ENCODE measurements around the gene KCNG2. TPM values are rescaled to one million over a fixed set of nuclear protein-coding genes. Genes with fewer than 3 reads are reported as not detected.

KCNG2 gene
- total and polyA plus RNA-seq, 2 experiments from 2014 or later, result 0.15 TPM; not detected in 1

DNA sequence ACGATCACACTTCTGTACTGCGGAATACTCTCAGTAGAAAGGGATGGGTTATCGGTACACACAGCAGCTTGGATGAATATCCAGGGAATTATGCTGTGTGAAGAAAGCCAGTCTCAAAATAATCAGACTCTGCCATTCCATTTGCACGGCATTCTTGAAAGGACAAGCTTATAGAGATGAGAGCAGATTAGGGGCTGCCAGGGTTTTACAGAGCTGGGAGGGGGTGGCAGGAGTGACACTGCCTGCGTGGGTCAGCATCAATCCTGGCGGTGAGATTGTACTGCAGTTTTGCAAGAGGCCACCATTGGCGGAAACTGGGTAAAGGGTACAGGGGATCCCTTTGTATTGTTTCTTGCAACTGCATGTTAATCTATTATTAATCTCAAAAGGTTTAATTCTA is 16.6 kb downstream of the KCNG2 start:
- Histone ChIP-seq H3K27me3 (no peaks in the 10 kb centered on the region), H3K27ac (no peak overlapping the region), H3K9me3 (ENCODE audit: low read depth) (no peaks in the 10 kb centered on the region), H3K4me1 (ENCODE audit: low read depth) (no peaks in the 10 kb centered on the region), H3K36me3 (no peaks in the 10 kb centered on the region), H3K4me3 (no peak overlapping the region)
- TF ChIP-seq CTCF (IDR thresholded peaks at IDR 0.05; ENCODE audit: low read depth, low read length), result no peak
- DNase-seq (ENCODE audit: low read depth in 1 of 2, low spot score in 1 of 2), result no peak

DNA sequence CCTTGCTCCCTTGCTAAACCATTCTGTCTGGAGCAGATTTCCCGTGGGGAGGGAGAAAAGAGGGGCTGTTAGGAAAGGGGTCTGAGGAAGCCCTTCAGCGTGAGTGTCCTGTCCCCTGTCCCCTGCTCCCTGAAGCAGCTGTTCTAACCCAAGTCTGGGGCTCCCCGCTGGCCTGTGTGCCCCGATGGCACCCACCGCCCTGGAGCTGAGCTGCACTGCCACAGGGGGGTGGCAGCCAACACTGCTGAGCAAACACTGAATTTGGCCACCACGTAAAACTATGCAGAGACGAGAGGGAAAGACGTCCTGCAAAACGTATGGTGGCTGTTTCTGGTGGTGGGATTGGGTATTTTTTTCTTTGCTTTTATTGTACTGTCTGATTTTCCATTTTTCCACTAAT is 17.9 kb downstream of the KCNG2 start:
- Histone ChIP-seq H3K4me1 (ENCODE audit: low read depth) (no peaks in the 10 kb centered on the region), H3K36me3 (no peaks in the 10 kb centered on the region), H3K27ac (no peak overlapping the region), H3K9me3 (ENCODE audit: low read depth) (no peaks in the 10 kb centered on the region), H3K4me3 (no peak overlapping the region), H3K27me3 (no peaks in the 10 kb centered on the region)
- no peak for TF ChIP-seq CTCF (IDR thresholded peaks at IDR 0.05; ENCODE audit: low read depth, low read length)
- no peak for DNase-seq (ENCODE audit: low read depth in 1 of 2, low spot score in 1 of 2)

- no peak for TF ChIP-seq CTCF (IDR thresholded peaks at IDR 0.05; ENCODE audit: low read depth, low read length)
- Histone ChIP-seq H3K27ac (no peak overlapping the region), H3K9me3 (ENCODE audit: low read depth) (no peaks in the 10 kb centered on the region), H3K36me3 (no peaks in the 10 kb centered on the region), H3K27me3 (no peaks in the 10 kb centered on the region), H3K4me1 (ENCODE audit: low read depth) (no peaks in the 10 kb centered on the region), H3K4me3 (no peak overlapping the region)
- no peak for DNase-seq (ENCODE audit: low read depth in 1 of 2, low spot score in 1 of 2)
Measured at GRCh38 chr18:79816092-79816491, 18.4 kb downstream of the KCNG2 start.

GRCh38 chr18:79816981-79817606 is 19.4 kb downstream of the KCNG2 start:
- no peak for TF ChIP-seq CTCF (IDR thresholded peaks at IDR 0.05; ENCODE audit: low read depth, low read length)
- Histone ChIP-seq H3K4me3 (no peak overlapping the region), H3K9me3 (ENCODE audit: low read depth) (no peaks in the 10 kb centered on the region), H3K27ac (no peak overlapping the region), H3K36me3 (no peaks in the 10 kb centered on the region), H3K27me3 (no peaks in the 10 kb centered on the region), H3K4me1 (ENCODE audit: low read depth) (no peaks in the 10 kb centered on the region)
- no peak for DNase-seq (ENCODE audit: low read depth in 1 of 2, low spot score in 1 of 2)

DNA sequence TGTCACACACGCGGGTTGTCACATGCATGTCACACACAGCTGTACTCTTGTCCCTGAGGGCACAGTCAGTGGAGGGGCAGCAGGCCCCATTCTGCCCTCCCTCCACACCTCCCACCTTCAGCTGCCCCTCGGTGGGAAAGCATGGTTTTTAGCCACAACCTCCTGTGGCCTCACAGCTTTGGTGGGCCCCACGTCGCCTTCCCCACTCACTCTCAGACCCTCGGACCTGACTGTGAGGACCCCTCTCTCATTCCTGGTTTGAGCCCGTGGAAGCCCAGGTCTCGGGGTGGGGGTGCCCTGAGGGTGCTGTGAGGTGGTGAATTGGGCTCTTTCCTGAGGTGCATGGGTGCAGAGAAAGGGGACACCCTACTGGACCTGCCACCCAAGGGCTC is 19.9 kb downstream of the KCNG2 start:
- no peak for TF ChIP-seq CTCF (IDR thresholded peaks at IDR 0.05; ENCODE audit: low read depth, low read length)
- H3K36me3 ChIP-seq, result no peaks in the 10 kb centered on the region
- no peak overlapping the region for H3K4me3 ChIP-seq
- DNase-seq (ENCODE audit: low read depth in 1 of 2, low spot score in 1 of 2), result no peak
- H3K27me3 ChIP-seq, result no peaks in the 10 kb centered on the region
- H3K27ac ChIP-seq, result no peak overlapping the region
- no peaks in the 10 kb centered on the region for H3K9me3 ChIP-seq (ENCODE audit: low read depth)
- no peaks in the 10 kb centered on the region for H3K4me1 ChIP-seq (ENCODE audit: low read depth)
